HG02642 (cell line): Measurements from ENCODE around the gene THRSP.
"Not testable (repeated sequence)": the region's sequence is repeated elsewhere in the genome, so short reads cannot be mapped to it uniquely, and the experiment has no call there.

Experiments used
- ATAC-seq: cut with Tn5 transposase; IDR thresholded peaks from one replicate; pipeline ENCODE4 v1.9.1; 2021; ENCODE audit warnings: mild to moderate bottlenecking; ENCODE audit not compliant: unreplicated experiment, poor library complexity

Gene THRSP

DNA sequence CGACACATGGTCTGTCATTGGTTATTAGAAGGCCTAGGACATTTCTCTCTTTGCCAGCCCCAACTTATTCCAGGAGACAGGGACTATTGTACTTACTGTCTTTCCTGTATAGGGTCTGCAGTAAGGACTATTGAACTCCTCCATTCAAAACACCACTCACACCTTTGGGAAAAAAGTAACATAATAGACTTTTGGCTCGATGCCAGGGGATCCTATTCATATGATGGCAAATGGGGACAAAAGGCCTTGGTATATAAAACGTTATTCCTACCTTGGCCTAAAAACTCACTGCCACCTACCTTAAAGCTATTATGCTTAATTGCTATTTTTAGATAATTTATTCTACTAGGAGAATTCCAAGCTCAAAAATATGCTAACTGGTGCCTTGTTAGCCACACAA, 22.3 kb downstream of the THRSP start:
- no peak for ATAC-seq

DNA sequence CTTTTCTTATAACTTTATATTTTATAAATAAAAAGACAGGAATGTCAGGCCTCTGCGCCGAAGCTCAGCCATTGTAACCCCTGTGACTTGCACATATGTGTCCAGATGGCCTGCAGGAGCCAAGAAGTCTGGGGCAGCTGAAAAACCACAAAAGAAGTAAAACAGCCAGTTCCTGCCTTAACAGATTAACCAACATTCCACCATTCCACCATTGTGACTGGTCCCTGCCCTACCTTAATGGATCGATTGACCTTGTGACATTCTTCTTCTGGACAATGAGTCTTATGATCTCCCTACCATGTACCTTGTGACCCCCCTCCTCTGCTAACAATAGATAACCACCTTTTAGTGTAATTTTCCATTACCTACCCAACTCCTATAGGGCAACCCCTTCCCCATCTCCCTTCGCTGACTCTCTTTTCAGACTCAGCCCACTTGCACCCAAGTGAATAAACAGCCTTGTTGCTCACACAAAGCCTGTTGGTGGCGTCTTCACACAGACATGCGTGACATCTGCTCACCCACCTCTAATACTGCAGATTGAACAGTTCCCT, 22.9 kb downstream of the THRSP start:
- ATAC-seq, result not testable (repeated sequence)

DNA sequence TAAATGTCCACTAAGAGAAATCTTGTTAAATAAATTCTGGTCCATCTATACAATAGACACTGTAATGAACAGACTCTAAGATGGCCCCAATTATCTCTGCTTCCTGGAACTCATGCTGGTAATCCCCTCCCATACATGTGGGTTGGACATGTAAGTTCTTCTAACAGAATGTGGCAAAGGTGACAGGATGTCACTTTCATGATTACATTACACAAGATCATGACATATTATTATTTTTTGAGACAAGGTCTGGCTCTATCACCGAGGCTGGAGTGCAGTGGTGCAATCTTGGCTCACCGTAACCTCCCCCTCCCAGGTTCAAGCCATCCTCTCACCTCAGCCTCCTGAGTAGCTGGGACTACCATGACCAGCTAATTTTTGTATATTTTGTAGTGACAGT, 30.6 kb downstream of the THRSP start:
- no peak for ATAC-seq

DNA sequence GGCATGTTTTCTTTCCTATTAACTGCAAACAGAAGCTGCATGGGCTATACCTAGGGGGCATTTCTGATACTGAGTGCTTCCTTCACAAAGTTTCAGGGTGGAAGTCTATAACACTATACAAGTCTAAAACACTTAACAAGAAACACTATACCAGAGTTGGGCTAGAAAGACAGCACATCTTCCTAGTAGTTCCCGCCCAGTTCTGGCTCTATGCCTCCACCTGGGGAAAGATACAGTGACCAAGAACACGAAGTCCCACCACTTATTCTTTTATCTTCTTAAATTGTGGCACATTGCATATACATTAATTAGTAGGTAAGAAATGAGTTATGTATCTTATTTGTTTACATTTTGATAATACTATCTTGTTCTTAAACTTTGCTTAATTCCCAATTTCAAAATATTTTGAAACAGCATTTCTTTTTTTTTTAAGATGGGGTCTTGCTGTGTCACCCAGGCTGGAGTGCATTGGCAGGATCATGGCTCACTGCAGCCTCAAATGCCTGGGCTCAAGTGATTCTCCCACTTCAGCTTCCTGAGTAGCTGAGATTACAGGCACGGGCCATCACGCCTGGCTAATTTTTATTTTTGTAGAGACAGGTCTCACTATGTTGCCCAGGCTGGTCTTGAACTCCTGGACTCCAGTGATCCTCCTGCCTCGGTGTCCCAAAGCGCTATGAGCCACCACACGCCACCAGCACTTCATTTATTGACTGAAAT, 34.2 kb downstream of the THRSP start:
- no peak for ATAC-seq

DNA sequence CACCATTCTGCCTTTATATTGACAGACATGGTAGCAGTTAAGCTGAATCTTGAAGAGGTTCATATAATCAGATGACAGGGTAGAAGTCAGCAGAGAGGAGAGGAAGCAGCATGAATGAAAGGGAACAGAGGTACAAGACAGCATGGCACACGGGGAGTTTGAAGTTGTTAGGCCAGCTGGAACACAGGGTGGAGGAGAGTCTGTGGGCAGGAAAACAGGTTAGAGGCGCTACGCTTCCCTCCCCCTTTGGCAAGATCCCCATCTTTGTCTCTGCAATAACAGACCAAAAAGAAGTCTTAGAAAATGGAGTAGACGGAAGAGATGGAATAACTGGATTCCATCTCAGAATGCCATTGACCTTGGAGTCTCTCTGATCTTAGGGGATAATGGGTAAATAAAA, 36.0 kb downstream of the THRSP start:
- ATAC-seq, result no peak

DNA sequence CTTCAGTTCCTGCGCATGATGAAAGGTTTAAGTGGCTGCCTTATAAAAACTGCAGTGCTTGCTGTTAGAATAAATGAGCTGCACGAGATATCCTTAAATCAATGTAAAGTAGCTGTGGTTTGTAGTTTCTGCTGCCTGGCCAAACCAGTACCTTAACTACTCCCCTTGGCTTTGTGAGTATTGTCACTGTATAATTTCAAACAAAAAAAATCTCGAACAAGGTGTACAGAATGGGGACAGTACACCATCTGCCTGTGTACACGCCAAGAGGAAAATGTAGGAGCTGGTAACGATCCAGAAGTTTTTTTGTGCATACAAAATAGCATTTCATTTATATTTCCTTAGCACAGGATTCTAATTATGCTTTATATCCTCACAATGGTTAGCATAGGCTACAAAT, 36.6 kb downstream of the THRSP start:
- no peak for ATAC-seq

DNA sequence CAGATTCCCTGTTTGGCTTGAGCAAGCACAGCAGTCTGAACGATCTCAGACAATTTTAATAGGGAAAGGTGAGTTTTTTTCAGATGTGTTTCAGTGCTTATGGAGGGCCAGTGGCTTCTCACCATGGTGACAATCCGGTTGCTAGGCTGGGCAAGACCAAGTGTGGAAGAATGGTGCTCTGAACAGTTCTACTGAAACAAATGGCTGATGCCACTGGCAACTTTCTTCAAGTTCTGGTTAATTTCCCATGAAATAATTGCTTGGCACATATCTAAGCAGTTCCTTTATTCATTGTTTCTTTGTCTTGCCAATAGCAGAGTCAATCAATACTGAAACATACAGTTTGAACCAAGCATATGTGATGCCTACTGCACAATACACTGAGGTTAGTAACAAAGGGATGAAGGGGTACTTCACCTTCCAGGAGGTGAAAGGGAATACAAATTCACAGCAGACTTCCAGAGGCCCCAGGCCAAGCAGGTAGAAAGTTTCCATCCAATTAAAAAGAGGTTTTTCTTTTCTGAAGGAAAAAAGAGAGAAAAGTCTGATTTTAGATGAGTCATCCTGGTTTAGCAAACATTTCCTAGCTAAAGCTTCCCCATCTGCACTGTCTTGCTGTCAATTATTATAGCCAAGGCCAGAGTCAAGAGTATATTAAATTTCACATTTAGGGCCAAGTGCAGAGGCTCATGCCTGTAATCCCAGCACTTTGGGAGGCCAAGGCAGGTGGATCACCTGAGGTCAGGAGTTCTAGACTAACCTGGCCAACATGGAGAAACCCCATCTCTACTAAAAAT, 37.2 kb downstream of the THRSP start:
- ATAC-seq, result no peak

DNA sequence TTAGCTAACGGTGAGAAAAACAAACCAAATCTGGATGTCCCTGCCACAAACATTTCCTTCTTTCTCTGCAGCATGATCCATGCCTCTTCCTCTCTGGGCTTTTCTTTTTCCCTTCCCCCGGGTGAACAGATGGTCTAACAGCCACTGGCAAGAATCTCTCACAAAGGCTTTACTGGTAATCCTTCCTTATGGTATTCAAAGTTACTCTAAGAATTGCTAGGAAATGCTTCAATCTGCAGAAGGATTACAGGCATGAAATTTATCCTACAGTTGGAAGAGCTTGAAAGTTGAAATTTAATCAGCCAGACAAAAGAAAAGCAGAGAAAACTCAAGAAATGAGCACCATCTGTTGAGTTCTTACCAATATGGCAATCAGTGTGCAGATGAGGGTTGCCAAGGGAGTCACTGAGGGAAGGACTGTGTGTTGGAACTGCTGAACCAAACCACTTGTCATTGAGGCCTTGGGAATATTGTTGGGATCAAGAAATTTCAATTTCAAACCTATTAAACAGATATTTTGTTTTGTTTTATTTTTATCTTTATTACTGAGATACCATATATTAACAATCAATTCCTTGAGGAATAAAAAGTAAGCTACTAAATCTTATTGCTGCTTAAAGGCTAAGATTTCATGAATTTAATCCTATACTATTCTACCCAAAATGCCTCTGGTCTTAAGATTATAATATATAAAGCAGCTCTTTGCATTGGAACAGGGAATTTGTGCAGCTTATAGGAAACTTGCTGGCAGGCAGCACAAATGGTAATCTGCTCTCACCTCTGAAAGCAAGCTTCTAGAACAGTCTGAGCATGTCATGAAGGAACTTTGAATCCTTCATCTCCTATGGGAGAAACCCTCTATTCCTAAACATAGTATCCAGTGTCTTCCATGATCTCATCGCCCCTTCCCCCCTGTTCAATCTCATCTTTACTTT, 45.7 kb downstream of the THRSP start:
- no peak for ATAC-seq

DNA sequence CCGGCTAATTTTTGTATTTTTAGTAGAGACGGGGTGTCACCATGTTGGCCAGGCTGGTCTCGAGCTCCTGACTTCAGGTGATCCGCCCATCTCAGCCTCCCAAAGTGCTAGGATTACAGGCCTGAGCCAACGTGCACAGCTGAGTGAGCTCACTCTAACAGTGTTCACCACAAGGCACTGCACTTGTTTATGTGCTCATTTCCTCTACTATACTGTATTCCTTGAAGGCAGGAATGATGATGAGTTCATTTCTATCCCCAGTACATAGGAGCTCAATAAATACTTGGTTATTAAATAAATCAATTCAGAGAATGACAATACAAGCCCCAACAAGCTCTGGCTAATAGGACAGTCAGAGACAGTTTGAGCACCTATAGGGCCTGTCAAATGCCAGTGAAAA, 46.7 kb downstream of the THRSP start:
- no peak for ATAC-seq

DNA sequence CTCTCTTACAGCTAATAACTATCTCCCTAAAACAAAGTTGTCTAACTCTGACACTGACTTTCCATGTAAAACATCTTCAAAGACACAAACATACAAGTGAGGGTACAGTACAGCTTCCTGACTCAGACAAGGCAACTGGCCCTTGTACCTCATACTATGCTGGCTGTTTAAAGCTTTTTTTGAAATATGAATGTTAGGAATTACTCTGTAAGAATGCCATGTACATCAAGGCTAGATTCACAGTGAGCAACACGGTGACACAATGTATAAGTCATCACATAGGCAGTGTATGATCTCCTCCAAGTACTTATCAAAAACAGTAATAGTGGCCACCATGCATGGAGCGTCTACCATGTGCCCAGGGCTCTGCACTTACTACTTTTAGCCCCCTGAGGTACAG, 47.2 kb downstream of the THRSP start:
- no peak for ATAC-seq

DNA sequence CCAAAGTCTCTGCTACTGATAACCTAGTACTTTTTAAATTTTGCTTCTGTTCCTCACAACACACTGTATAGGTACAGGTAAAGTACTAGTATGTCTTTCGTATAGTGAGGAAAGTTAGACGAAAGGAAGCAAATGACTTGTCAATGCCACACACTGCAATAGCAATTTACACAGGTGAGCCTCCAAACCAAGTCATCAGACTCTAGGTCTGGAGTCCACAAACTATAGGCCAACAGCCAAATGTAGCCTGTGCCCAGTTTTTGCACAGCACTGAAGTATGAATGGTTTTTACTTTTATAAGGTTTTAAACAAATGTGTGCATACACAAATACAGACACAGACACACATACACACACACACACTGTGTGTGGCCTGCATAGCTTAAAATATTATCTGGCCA, 47.6 kb downstream of the THRSP start:
- ATAC-seq, result no peak

DNA sequence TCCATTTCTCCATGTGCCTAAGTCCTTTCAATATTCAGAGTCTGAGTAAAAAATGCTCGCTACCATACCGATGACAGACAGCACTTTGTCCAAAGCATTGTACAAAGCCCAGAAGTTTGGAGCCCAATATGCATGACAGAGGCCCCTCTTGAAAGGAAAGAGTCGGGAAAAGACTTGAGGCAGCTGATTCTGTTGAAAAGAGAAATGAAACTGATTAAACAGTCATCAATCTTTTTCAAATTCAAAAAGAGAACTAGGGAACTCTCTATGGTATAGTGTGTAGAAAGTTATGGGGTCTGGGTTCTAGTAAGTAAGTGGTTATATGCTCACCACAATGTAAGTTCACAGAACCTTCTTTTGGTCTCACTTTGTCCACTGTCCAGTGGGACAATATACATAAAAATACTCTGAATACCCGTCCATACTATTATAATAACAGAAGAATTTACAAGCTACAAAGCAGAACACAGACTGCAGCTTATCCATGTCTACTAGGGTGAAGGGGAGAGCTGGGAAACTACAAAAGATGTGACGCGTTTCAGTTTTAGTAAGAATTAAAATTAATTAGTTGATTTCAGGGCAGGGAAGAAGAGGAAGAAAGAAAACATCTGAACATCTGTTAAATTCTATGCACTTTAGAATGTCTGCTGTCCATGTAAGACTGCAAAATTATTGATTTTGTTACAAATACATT, 49.1 kb downstream of the THRSP start:
- peak; percentile 48 for ATAC-seq
